Measurements from ENCODE around the gene ZNF488.

ZNF488 gene

GRCh38 chr10:47381427-47382379 is 2.4 kb downstream of the ZNF488 start:
- DNase-seq (ENCODE audit: low spot score), result peak; percentile 79

- peak; percentile 16 for DNase-seq (ENCODE audit: low spot score)
Measured at GRCh38 chr10:47381103-47381395, 3.0 kb downstream of the ZNF488 start.

GRCh38 chr10:47380341-47381102 is 3.6 kb downstream of the ZNF488 start:
- no peak for DNase-seq (ENCODE audit: low spot score)

GRCh38 chr10:47379901-47380300 is 4.2 kb downstream of the ZNF488 start:
- peak; percentile 92 for DNase-seq (ENCODE audit: low spot score)

GRCh38 chr10:47379445-47379785 is 4.7 kb downstream of the ZNF488 start:
- no peak for DNase-seq (ENCODE audit: low spot score)

GRCh38 chr10:47378606-47379444 is 5.3 kb downstream of the ZNF488 start:
- peak; percentile 23 for DNase-seq (ENCODE audit: low spot score)

GRCh38 chr10:47378183-47378510 is 5.9 kb downstream of the ZNF488 start:
- peak; percentile 20 for DNase-seq (ENCODE audit: low spot score)

- DNase-seq (ENCODE audit: low spot score), result no peak
Measured at GRCh38 chr10:47376522-47377220, 7.4 kb downstream of the ZNF488 start.

- DNase-seq (ENCODE audit: low spot score), result no peak
Measured at GRCh38 chr10:47374611-47375536, 9.2 kb downstream of the ZNF488 start.

GRCh38 chr10:47372726-47373125 is 11.4 kb downstream of the ZNF488 start:
- DNase-seq (ENCODE audit: low spot score), result no peak

- no peak for DNase-seq (ENCODE audit: low spot score)
Measured at GRCh38 chr10:47371629-47372485, 12.2 kb downstream of the ZNF488 start.

- DNase-seq (ENCODE audit: low spot score), result no peak
Measured at GRCh38 chr10:47370878-47371277, 13.2 kb downstream of the ZNF488 start.

- no peak for DNase-seq (ENCODE audit: low spot score)
Measured at GRCh38 chr10:47370015-47370767, 13.9 kb downstream of the ZNF488 start.

GRCh38 chr10:47369251-47369894 is 14.7 kb downstream of the ZNF488 start:
- DNase-seq (ENCODE audit: low spot score), result no peak

GRCh38 chr10:47368431-47369180 is 15.5 kb downstream of the ZNF488 start:
- DNase-seq (ENCODE audit: low spot score), result no peak

- no peak for DNase-seq (ENCODE audit: low spot score)
Measured at GRCh38 chr10:47367646-47368045, 16.4 kb downstream of the ZNF488 start.

- no peak for DNase-seq (ENCODE audit: low spot score)
Measured at GRCh38 chr10:47366731-47367460, 17.2 kb downstream of the ZNF488 start.

Measured in globus pallidus (tissue), 1 donor.